SIG-M5 treated with dmso at 0.1 percent for 504 hours (cell line): ENCODE measurements around the gene OLFML3.
"Not testable (repeated sequence)": the region's sequence is repeated elsewhere in the genome, so short reads cannot be mapped to it uniquely, and the experiment has no call there.

ENCODE experiments used
- DNase-seq: peaks from one replicate; lab custom pipeline; 2025; ENCODE audit not compliant: unreplicated experiment; lab: John Stamatoyannopoulos, UW

OLFML3 gene

GRCh38 chr1:113990961-113991360 lies 11.7 kb downstream of the OLFML3 start:
- DNase-seq = no peak

GRCh38 chr1:113991467-113991997 lies 12.3 kb downstream of the OLFML3 start:
- no peak for DNase-seq

DNA sequence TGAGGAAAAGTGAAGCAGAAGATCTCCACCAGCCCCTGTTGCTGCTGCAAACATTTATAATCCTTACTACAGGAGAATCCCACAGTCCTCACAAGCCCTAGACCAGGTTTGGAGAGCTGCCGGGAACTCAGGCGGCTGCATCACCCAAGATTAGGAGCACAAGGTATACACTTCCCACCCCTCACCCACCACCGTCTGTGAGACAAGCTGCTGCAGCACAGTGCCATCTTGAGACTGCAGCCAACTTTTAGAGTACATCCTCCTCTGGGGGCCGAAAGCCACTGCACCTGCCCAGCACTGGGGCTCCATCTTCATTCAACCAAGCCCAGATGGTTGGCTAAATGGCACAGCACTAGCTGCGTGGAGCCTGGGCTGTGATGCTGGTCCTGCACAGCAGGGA lies 13.8 kb downstream of the OLFML3 start:
- no peak for DNase-seq

- DNase-seq = no peak
Measured at GRCh38 chr1:113993766-113994165, 14.5 kb downstream of the OLFML3 start.

DNA sequence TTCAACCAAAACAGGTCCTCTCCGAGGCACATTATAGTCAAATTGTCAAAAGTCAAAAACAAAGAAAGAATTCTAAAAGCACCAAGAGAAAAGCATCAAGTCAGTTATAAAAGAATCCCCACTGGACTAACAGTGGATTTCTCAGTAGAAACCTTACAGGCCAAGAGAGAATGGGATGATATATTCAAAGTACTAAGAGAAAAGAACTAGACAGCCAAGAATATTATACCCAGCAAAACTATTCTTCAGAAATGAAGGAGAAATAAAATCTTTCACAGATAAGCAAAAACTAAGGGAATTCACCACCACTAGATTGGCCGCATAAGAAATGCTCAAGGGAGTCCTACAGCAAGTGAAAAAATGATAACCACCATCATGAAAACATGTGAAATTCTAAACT lies 16.1 kb downstream of the OLFML3 start:
- DNase-seq = no peak

- no peak for DNase-seq
Measured at GRCh38 chr1:113998361-113998760, 19.1 kb downstream of the OLFML3 start.

GRCh38 chr1:113999233-113999632 lies 20.0 kb downstream of the OLFML3 start:
- DNase-seq = no peak

- DNase-seq = no peak
Measured at GRCh38 chr1:113999799-114000198, 20.5 kb downstream of the OLFML3 start.

DNA sequence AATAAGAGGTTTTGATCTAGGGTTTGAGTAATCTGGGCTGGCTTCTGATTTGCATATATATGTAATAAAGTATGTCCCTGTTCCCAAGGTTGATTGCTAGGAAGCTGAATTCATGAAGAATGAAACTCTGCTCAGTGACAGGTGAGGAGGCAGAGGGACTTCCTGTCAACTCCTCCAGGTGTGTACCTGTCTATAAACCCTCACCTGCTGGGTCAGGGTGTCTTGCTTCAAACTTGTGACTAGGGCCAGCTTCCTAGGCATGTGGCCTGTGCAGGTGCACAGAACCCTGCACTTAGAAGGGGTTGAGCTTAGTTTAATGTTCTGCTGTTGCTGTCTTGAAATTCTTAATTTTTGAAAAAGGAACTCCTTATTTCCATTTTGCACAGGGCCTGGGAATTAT lies 21.1 kb downstream of the OLFML3 start:
- no peak for DNase-seq

- DNase-seq = no peak
Measured at GRCh38 chr1:114002492-114003239, 23.4 kb downstream of the OLFML3 start.

DNA sequence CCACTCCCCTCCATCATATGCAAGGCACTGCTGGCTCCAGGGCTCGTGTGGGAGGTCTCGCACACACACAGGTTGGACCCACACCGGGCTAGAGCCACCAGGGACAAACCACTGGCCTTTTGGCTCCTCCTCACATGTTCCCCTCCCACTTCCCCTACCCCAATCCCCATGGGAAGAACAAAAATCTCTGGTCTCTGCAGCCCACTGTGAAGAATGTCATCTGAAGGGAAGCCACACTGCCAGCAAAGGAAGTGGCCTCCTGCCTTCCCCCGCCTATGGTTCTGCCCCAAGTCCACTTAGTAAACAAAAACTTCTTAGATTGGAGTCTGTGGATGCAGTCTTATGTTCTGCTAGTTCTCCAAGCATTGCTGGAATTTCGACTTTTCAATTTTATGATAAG lies 24.2 kb downstream of the OLFML3 start:
- DNase-seq = no peak

DNA sequence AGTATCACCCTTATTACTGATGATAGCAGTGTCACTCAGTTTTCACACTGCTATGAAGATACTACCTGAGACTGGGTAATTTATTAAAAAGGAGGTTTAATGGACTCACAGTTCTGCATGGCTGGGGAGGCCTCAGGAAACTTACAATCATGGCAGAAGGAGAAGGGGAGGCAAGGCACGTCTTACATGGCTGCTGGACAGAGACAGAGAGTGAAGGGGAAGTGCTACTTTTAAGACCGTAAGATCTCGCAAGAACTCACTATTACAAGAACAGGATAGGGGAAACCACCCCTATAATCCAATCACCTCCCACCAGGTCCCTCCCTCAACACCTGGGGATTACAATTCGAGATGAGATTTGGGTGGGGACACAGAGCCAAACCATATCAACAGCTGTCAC lies 27.6 kb downstream of the OLFML3 start:
- not testable (repeated sequence) for DNase-seq

- DNase-seq = no peak
Measured at GRCh38 chr1:114008480-114008941, 29.2 kb downstream of the OLFML3 start.

GRCh38 chr1:114008993-114009392 lies 29.7 kb downstream of the OLFML3 start:
- no peak for DNase-seq

DNA sequence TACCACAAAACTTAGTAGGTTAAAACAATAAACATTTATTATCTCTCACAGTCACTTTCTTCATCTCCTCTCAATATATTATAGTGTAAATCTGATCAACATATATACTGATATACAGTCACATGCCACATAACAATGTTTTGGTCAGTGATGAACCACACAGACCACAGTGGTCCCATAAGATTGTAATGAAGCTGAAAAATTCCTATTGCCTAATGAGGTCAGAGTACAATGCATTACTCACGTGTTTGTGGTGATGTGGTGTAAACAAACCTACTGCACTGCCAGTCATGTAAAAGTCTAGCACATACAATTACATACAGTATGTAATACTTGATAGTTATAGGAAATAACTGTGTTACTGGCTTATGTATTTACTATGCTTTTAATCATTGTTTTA lies 30.1 kb downstream of the OLFML3 start:
- no peak for DNase-seq

- no peak for DNase-seq
Measured at GRCh38 chr1:114010433-114011184, 31.3 kb downstream of the OLFML3 start.

DNA sequence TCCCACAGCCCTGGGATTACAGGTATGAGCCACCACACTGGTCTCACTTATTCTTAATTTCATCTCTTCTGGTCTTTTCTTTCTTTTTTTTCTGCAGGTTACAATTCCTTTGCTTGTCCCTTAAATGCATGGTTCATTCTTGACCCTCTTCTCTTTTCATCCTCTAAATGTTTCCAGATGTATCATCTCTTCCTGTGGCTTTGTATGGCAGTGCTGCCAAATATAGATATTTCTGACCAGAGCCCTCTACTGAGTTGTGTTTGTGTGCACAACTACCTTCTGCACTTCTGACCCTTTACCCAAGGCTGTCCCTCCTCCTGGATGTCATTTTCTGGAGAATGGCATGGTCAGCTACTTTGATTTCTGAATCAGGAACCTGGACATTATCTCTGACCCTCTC lies 32.5 kb downstream of the OLFML3 start:
- DNase-seq = no peak

- DNase-seq = no peak
Measured at GRCh38 chr1:114015075-114015474, 35.8 kb downstream of the OLFML3 start.

GRCh38 chr1:114019724-114020123 lies 40.5 kb downstream of the OLFML3 start:
- not testable (repeated sequence) for DNase-seq

- no peak for DNase-seq
Measured at GRCh38 chr1:114021665-114022099, 42.4 kb downstream of the OLFML3 start.

- DNase-seq = no peak
Measured at GRCh38 chr1:114022877-114023276, 43.6 kb downstream of the OLFML3 start.

GRCh38 chr1:114023377-114023776 lies 44.1 kb downstream of the OLFML3 start:
- no peak for DNase-seq
